SK-N-SH treated with all-trans-retinoic acid at 6 μM for 48 hours (cell line): ENCODE data around the gene SH2D3A.

Experiments
- ATAC-seq: fragments of 200-7000 bp; cut with Tn5 transposase; 3 replicates; pipeline ENCODE4 v1.9.1; 2020; ENCODE audit warnings: mild to moderate bottlenecking, moderate library complexity
- ARNTL ChIP-seq: fragments of 450-650 bp; formaldehyde crosslinking; IDR thresholded peaks from 2 replicates; pipeline ENCODE4 v1.5.0; 2020; ENCODE audit warnings: low read depth, mild to moderate bottlenecking, moderate library complexity, borderline replicate concordance
- BACH2 ChIP-seq: fragments of 250-450 bp; sonication (Bioruptor Pico); IDR thresholded peaks from 2 replicates; pipeline ENCODE4 v1.9.0; 2021; ENCODE audit warnings: mild to moderate bottlenecking, borderline replicate concordance
- CSRNP3 ChIP-seq: fragments of 250-450 bp; sonication (Bioruptor Pico); IDR thresholded peaks from 2 replicates; pipeline ENCODE4 v1.5.1; 2021; ENCODE audit warnings: mild to moderate bottlenecking, moderate library complexity
- ESRRG ChIP-seq: fragments of 250-450 bp; sonication (Bioruptor Pico); IDR thresholded peaks from 2 replicates; pipeline ENCODE4 v1.6.1; 2021; ENCODE audit warnings: mild to moderate bottlenecking
- GLIS3 ChIP-seq: fragments of 250-450 bp; sonication (Bioruptor Pico); IDR thresholded peaks from 2 replicates; pipeline ENCODE4 v1.5.0; 2020; ENCODE audit warnings: mild to moderate bottlenecking, moderate library complexity
- ISL1 ChIP-seq: fragments of 250-450 bp; sonication (Bioruptor Pico); IDR thresholded peaks from 2 replicates; pipeline ENCODE4 v2.1.2; 2022; ENCODE audit warnings: mild to moderate bottlenecking, moderate library complexity
- OSR1 ChIP-seq: fragments of 250-450 bp; sonication (Bioruptor Pico); IDR thresholded peaks from 2 replicates; pipeline ENCODE4 v1.8.0; 2022; ENCODE audit warnings: moderate library complexity, mild to moderate bottlenecking, inconsistent platforms
- PPARA ChIP-seq: fragments of 250-450 bp; sonication (Bioruptor Pico); IDR thresholded peaks from 2 replicates; pipeline ENCODE4 v1.5.0; 2020; ENCODE audit warnings: mild to moderate bottlenecking, borderline replicate concordance
- RARB ChIP-seq: fragments of 250-450 bp; sonication (Bioruptor Pico); IDR thresholded peaks from 2 replicates; pipeline ENCODE4 v1.8.0; 2021; ENCODE audit warnings: mild to moderate bottlenecking, moderate library complexity
- SNAI2 ChIP-seq: fragments of 250-450 bp; sonication (Bioruptor Pico); IDR thresholded peaks from 2 replicates; pipeline ENCODE4 v1.5.0; 2020; ENCODE audit warnings: mild to moderate bottlenecking, moderate library complexity
- TCF4 ChIP-seq: fragments of 250-450 bp; sonication (Bioruptor Pico); IDR thresholded peaks from 2 replicates; pipeline ENCODE4 v1.8.0; 2021; ENCODE audit warnings: mild to moderate bottlenecking, moderate library complexity, borderline replicate concordance
- TOX ChIP-seq: fragments of 250-450 bp; sonication (Bioruptor Pico); IDR thresholded peaks from 2 replicates; pipeline ENCODE4 v1.8.0; 2021; ENCODE audit warnings: mild to moderate bottlenecking, moderate library complexity, borderline replicate concordance
- ZFP3 ChIP-seq: fragments of 250-450 bp; sonication (Bioruptor Pico); IDR thresholded peaks from 2 replicates; pipeline ENCODE4 v1.5.0; 2020; ENCODE audit warnings: mild to moderate bottlenecking, moderate library complexity
- ZFP30 ChIP-seq: fragments of 450-650 bp; formaldehyde crosslinking; IDR thresholded peaks from 2 replicates; pipeline ENCODE4 v1.5.0; 2022; ENCODE audit warnings: mild to moderate bottlenecking, moderate library complexity
- ZNF565 ChIP-seq: fragments of 450-650 bp; formaldehyde crosslinking; conservative IDR thresholded peaks from 2 replicates; pipeline ENCODE4 v1.5.0; 2020; ENCODE audit warnings: low read depth, mild to moderate bottlenecking, moderate library complexity
- ZNF70 ChIP-seq: fragments of 450-650 bp; formaldehyde crosslinking; IDR thresholded peaks from 2 replicates; pipeline ENCODE4 v1.5.0; 2020; ENCODE audit warnings: mild to moderate bottlenecking, moderate library complexity
- ZNF8 ChIP-seq: fragments of 450-650 bp; formaldehyde crosslinking; IDR thresholded peaks from 2 replicates; pipeline ENCODE4 v1.5.0; 2020; ENCODE audit warnings: mild to moderate bottlenecking, moderate library complexity
- TF ChIP-seq, protein P1 (sequence below): fragments of 250-450 bp; sonication (Bioruptor Pico); IDR thresholded peaks from 2 replicates; pipeline ENCODE4 v1.5.1; 2020; ENCODE audit warnings: low read depth, mild to moderate bottlenecking, moderate library complexity
- TF ChIP-seq, protein P2 (sequence below): fragments of 250-450 bp; sonication (Bioruptor Pico); IDR thresholded peaks from 2 replicates; pipeline ENCODE4 v1.8.0; 2020; ENCODE audit warnings: mild to moderate bottlenecking, moderate library complexity, borderline replicate concordance
- TF ChIP-seq, protein P3 (sequence below): fragments of 250-450 bp; sonication (Bioruptor Pico); IDR thresholded peaks from 2 replicates; pipeline ENCODE4 v1.8.0; 2021; ENCODE audit warnings: low read depth, mild to moderate bottlenecking, moderate library complexity, borderline replicate concordance

Gene SH2D3A

DNA sequence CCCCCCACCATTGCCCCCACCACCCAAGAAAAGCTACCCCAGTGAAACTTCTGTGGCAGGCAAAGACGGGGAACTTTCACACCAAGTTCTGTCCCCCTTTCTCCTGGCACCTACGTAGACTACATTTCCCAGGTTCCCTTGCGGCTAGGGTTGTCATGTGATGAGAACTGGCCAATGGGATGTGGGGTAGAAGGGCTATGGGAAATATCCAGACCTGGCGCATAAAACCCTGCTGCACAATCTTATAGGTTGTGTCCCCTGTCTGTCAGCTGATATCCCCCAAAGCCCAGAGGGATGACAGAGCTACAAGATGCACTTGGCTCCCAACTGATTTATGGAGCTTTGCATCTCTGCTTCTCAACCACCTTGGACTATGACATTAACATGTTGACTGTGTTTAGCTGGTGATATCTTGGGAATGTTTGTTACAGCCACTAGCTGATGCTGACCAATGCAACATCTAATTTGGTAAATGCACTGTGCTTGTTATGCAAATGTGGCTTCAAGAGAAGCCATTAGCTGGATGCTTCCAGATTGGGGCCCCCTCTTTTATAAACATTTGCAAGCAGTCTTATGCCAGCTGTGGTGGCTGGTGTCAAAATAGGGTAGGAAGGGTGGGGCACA, 6.1 kb downstream of the SH2D3A start:
- no peak for TF ChIP-seq ZFP3 (CRISPR knock-in tag)
- TF ChIP-seq ZNF565 (CRISPR knock-in tag): no peak
- no peak for TF ChIP-seq TCF4 (CRISPR knock-in tag)
- no peak for TF ChIP-seq ESRRG (CRISPR knock-in tag)
- TF ChIP-seq ISL1 (CRISPR knock-in tag): no peak
- no peak for TF ChIP-seq PPARA (CRISPR knock-in tag)
- no peak for TF ChIP-seq ZNF70 (CRISPR knock-in tag)
- TF ChIP-seq OSR1: no peak
- TF ChIP-seq ZNF8 (CRISPR knock-in tag): no peak
- TF ChIP-seq RARB (CRISPR knock-in tag): no peak
- TF ChIP-seq ZFP30 (CRISPR knock-in tag): no peak
- no peak for TF ChIP-seq BACH2 (CRISPR knock-in tag)
- TF ChIP-seq ARNTL (CRISPR knock-in tag): no peak
- no peak for TF ChIP-seq TOX (CRISPR knock-in tag)
- TF ChIP-seq, protein P1, sequence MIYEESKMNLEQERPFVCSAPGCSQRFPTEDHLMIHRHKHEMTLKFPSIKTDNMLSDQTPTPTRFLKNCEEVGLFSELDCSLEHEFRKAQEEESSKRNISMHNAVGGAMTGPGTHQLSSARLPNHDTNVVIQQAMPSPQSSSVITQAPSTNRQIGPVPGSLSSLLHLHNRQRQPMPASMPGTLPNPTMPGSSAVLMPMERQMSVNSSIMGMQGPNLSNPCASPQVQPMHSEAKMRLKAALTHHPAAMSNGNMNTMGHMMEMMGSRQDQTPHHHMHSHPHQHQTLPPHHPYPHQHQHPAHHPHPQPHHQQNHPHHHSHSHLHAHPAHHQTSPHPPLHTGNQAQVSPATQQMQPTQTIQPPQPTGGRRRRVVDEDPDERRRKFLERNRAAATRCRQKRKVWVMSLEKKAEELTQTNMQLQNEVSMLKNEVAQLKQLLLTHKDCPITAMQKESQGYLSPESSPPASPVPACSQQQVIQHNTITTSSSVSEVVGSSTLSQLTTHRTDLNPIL (CRISPR knock-in tag): no peak
- no peak for TF ChIP-seq GLIS3 (CRISPR knock-in tag)
- TF ChIP-seq, protein P2, sequence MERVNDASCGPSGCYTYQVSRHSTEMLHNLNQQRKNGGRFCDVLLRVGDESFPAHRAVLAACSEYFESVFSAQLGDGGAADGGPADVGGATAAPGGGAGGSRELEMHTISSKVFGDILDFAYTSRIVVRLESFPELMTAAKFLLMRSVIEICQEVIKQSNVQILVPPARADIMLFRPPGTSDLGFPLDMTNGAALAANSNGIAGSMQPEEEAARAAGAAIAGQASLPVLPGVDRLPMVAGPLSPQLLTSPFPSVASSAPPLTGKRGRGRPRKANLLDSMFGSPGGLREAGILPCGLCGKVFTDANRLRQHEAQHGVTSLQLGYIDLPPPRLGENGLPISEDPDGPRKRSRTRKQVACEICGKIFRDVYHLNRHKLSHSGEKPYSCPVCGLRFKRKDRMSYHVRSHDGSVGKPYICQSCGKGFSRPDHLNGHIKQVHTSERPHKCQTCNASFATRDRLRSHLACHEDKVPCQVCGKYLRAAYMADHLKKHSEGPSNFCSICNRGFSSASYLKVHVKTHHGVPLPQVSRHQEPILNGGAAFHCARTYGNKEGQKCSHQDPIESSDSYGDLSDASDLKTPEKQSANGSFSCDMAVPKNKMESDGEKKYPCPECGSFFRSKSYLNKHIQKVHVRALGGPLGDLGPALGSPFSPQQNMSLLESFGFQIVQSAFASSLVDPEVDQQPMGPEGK (CRISPR knock-in tag): no peak
- ATAC-seq: peak; percentile 72

DNA sequence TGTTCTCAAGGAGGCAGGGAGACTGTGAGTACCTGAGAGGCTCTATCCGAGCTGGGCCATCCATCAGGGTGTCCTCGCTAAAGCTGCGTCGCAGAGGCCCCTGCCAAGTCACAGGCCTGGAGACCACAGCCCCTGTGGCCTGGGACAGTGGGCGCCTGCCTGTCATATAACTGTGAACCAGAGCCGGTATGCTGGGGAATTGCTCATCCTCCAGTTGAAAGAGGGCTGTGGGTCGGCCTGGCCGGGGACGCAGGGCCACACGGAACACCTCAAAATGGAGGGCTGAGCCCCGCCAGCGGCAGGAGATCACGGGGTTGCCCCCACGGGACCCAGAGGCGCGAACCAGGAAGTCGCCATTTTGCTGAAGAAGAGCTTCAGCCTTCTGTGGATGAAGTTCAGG, 6.6 kb downstream of the SH2D3A start:
- no peak for ATAC-seq

DNA sequence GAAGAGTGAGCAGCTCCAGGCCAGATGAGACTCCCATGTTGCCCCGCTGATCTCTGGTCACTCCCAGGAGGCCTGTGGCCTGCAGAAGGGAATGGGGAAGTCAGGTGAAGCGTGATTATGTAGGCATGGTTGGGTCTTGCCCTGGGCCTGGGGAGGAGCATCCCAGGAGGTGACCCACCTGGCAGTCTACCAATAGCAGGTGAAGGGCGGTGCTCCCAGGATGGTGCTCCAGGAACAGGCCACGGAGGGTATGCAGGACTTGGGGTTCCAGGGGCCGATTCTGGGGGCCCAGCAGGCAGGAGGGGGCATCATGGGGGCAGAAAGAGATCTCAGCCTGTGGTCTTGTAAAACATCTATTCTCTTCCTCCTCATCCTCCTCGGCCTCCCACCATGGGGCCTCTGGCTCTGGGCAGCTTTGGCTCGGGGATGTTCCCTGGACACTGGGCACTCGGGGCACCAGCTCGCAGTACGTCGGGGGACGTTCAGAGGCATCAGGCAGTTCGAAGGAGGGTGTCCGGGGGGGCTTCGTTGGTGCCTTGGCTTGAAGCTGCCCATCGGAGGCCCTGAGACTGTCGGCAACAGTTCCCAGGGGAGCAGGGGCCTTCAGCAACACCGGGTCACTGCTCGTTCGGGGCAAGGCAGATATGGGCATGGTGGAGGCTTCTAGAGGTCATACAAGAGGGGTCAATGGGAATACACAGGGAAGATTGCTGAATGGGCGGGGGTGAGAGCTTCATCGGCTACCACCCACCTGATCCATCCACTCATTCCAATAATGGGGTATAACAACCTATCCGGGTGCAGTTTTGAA, 12.4 kb downstream of the SH2D3A start:
- no peak for ATAC-seq

More for the DNA sequence above, 6.6 kb downstream of the SH2D3A start:
- no peak for TF ChIP-seq ESRRG (CRISPR knock-in tag)
- no peak for TF ChIP-seq PPARA (CRISPR knock-in tag)
- TF ChIP-seq, protein P3, sequence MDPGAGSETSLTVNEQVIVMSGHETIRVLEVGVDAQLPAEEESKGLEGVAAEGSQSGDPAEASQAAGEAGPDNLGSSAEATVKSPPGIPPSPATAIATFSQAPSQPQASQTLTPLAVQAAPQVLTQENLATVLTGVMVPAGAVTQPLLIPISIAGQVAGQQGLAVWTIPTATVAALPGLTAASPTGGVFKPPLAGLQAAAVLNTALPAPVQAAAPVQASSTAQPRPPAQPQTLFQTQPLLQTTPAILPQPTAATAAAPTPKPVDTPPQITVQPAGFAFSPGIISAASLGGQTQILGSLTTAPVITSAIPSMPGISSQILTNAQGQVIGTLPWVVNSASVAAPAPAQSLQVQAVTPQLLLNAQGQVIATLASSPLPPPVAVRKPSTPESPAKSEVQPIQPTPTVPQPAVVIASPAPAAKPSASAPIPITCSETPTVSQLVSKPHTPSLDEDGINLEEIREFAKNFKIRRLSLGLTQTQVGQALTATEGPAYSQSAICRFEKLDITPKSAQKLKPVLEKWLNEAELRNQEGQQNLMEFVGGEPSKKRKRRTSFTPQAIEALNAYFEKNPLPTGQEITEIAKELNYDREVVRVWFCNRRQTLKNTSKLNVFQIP (CRISPR knock-in tag): no peak
- no peak for TF ChIP-seq ARNTL (CRISPR knock-in tag)
- TF ChIP-seq ZNF8 (CRISPR knock-in tag): no peak
- TF ChIP-seq ZFP3 (CRISPR knock-in tag): no peak
- TF ChIP-seq ZFP30 (CRISPR knock-in tag): no peak
- TF ChIP-seq GLIS3 (CRISPR knock-in tag): no peak

DNA sequence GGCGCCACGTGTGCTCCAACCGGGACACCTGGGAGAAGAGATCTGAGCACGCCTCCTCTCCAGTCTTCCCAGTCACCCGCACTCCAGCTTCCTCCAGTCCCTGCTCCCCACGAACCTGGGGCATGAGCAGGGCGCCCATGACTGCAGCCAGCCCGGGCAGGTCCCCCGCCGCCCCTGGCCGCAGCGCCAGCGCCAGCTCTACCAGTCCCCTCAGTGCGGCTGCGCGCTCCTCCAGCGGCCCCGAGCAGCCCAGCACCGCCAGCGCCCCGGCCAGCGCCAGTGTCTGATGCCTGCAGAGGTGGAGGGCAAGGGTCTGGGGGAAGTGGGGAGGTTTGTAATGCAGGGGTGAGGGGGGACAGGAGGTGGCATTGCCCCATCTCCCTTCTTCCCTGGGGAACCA, 13.1 kb downstream of the SH2D3A start:
- no peak for ATAC-seq
- TF ChIP-seq ISL1 (CRISPR knock-in tag) (no peak), ARNTL (CRISPR knock-in tag) (no peak), CSRNP3 (CRISPR knock-in tag) (no peak), ESRRG (CRISPR knock-in tag) (no peak), BACH2 (CRISPR knock-in tag) (no peak), SNAI2 (CRISPR knock-in tag) (no peak), RARB (CRISPR knock-in tag) (no peak), ZFP30 (CRISPR knock-in tag) (no peak), TCF4 (CRISPR knock-in tag) (no peak), ZFP3 (CRISPR knock-in tag) (no peak), OSR1 (no peak)
- TF ChIP-seq, protein P2 (CRISPR knock-in tag): no peak
- TF ChIP-seq, protein P3 (CRISPR knock-in tag): no peak
- TF ChIP-seq, protein P1 (CRISPR knock-in tag): no peak

More for the DNA sequence above, 12.4 kb downstream of the SH2D3A start:
- TF ChIP-seq RARB (CRISPR knock-in tag) (no peak), ARNTL (CRISPR knock-in tag) (no peak), BACH2 (CRISPR knock-in tag) (no peak), ZFP30 (CRISPR knock-in tag) (no peak), TCF4 (CRISPR knock-in tag) (no peak)
